Suprapubic skin (tissue), 4 donors: ENCODE data around the gene SEC22B. TPM values are rescaled to one million over a fixed set of nuclear protein-coding genes. Genes with fewer than 3 reads are reported as not detected.
"Not testable (repeated sequence)": the region's sequence is repeated elsewhere in the genome, so short reads cannot be mapped to it uniquely, and the experiment has no call there.

Experiments used
- DNase-seq, 2 donors: peaks; one replicate each; pipeline ENCODE4 v3.0.0-alpha.2; 2019; ENCODE audit warnings: low spot score in 2 of 2
- H3K27ac ChIP-seq: fragments of 200-600 bp; sonication (generic); one replicate; pipeline ENCODE4 v1.5.1; 2019
- H3K27me3 ChIP-seq: fragments of 200-600 bp; sonication (generic); one replicate; pipeline ENCODE4 v1.5.1; 2019
- H3K36me3 ChIP-seq: fragments of 200-600 bp; sonication (generic); one replicate; pipeline ENCODE4 v1.5.1; 2019
- H3K4me1 ChIP-seq: fragments of 200-600 bp; sonication (generic); one replicate; pipeline ENCODE4 v1.5.1; 2019
- H3K4me3 ChIP-seq: fragments of 200-600 bp; sonication (generic); one replicate; pipeline ENCODE4 v1.5.1; 2019; ENCODE audit warnings: mild to moderate bottlenecking
- H3K9me3 ChIP-seq: fragments of 200-600 bp; sonication (generic); one replicate; pipeline ENCODE4 v1.5.1; 2019
- WGBS: methylation state at CpG from one replicate; pipeline ENCODE4 v1.1.5; 2018; 5-methylcytosine and 5-hydroxymethylcytosine counted together
- total RNA-seq, 4 donors: library from RNA; depleted of rRNA; stranded (reverse); fragments of >200 nt; gene quantifications; one replicate each; pipeline ENCODE4 v1.1.0, GENCODE V29; 2016

Gene SEC22B
- total RNA-seq, 4 donors from 2014 or later: 10.1 to 18.2 (median 15.9) TPM

GRCh38 chr1:120116094-120116493, 60.2 kb downstream of the SEC22B start:
- 98% methylated on average over 2 of the region's 2 CpGs for WGBS

GRCh38 chr1:120113134-120113533, 63.2 kb downstream of the SEC22B start:
- not testable (repeated sequence) for H3K4me1 ChIP-seq, H3K4me3 ChIP-seq, DNase-seq, H3K27me3 ChIP-seq, H3K9me3 ChIP-seq, H3K27ac ChIP-seq, H3K36me3 ChIP-seq
- WGBS: no CpG with 5 or more reads among the region's 3 CpGs

More at GRCh38 chr1:120116094-120116493, 60.2 kb downstream of the SEC22B start:
- not testable (repeated sequence) for H3K4me3 ChIP-seq, DNase-seq, H3K36me3 ChIP-seq, H3K27ac ChIP-seq, H3K27me3 ChIP-seq, H3K4me1 ChIP-seq, H3K9me3 ChIP-seq

- not testable (repeated sequence) for H3K27me3 ChIP-seq, H3K9me3 ChIP-seq, H3K4me3 ChIP-seq, H3K27ac ChIP-seq, DNase-seq, H3K36me3 ChIP-seq, H3K4me1 ChIP-seq
- 94% methylated on average over 5 of the region's 5 CpGs for WGBS
Measured at GRCh38 chr1:120112212-120112611, 64.1 kb downstream of the SEC22B start.

- H3K27me3 ChIP-seq, H3K4me3 ChIP-seq, H3K36me3 ChIP-seq, H3K4me1 ChIP-seq, H3K9me3 ChIP-seq, H3K27ac ChIP-seq, DNase-seq: not testable (repeated sequence)
- WGBS: no CpG with 5 or more reads among the region's 3 CpGs
Measured at GRCh38 chr1:120111771-120112170, 64.5 kb downstream of the SEC22B start.

GRCh38 chr1:120111008-120111407, 65.3 kb downstream of the SEC22B start:
- H3K4me1 ChIP-seq, H3K27me3 ChIP-seq: not testable (repeated sequence)
- 100% methylated on average over 1 of the region's 2 CpGs for WGBS

GRCh38 chr1:120109656-120110055, 66.7 kb downstream of the SEC22B start:
- not testable (repeated sequence) for H3K27ac ChIP-seq, H3K27me3 ChIP-seq, H3K4me3 ChIP-seq, H3K9me3 ChIP-seq, H3K36me3 ChIP-seq, H3K4me1 ChIP-seq, DNase-seq
- WGBS: 97% methylated on average over 7 of the region's 9 CpGs

More at GRCh38 chr1:120111008-120111407, 65.3 kb downstream of the SEC22B start:
- H3K9me3 ChIP-seq, H3K36me3 ChIP-seq, H3K4me3 ChIP-seq, DNase-seq, H3K27ac ChIP-seq: not testable (repeated sequence)

GRCh38 chr1:120109180-120109579, 67.1 kb downstream of the SEC22B start:
- 92% methylated on average over 10 of the region's 10 CpGs for WGBS
- H3K27ac ChIP-seq, H3K9me3 ChIP-seq, H3K4me1 ChIP-seq, H3K4me3 ChIP-seq, H3K27me3 ChIP-seq, DNase-seq, H3K36me3 ChIP-seq: not testable (repeated sequence)

GRCh38 chr1:120105288-120105687, 71.0 kb downstream of the SEC22B start:
- not testable (repeated sequence) for H3K4me1 ChIP-seq, DNase-seq, H3K36me3 ChIP-seq, H3K4me3 ChIP-seq, H3K27ac ChIP-seq, H3K27me3 ChIP-seq, H3K9me3 ChIP-seq
- WGBS: 77% methylated on average over 2 of the region's 2 CpGs

- not testable (repeated sequence) for H3K4me1 ChIP-seq, H3K27ac ChIP-seq, H3K9me3 ChIP-seq, H3K36me3 ChIP-seq, H3K4me3 ChIP-seq, DNase-seq, H3K27me3 ChIP-seq
- no CpG with 5 or more reads among the region's 3 CpGs for WGBS
Measured at GRCh38 chr1:120103768-120104167, 72.6 kb downstream of the SEC22B start.

- H3K27ac ChIP-seq, H3K27me3 ChIP-seq, H3K9me3 ChIP-seq, H3K4me1 ChIP-seq, H3K4me3 ChIP-seq, DNase-seq, H3K36me3 ChIP-seq: not testable (repeated sequence)
- WGBS: 92% methylated on average over 1 of the region's 1 CpG
Measured at GRCh38 chr1:120101593-120101992, 74.7 kb downstream of the SEC22B start.

Other genes starting within 250 kb of the SEC22B start
- 100 to 1,000 TPM; 120 to 167 (median 154) TPM for gene NOTCH2, start 106.9 kb downstream of the SEC22B start, total RNA-seq
- 10 to 100 TPM; 11.4 to 20.3 (median 12.5) TPM for gene NBPF8, start 238.5 kb upstream of the SEC22B start, total RNA-seq